Activated CD4-positive, CD25-positive, alpha-beta regulatory T cell treated with anti-CD3 and anti-CD28 coated beads, Interleukin-2, amount 50 U/mL, for 24 hours (primary cell): Measurements from ENCODE around the gene IGDCC3.

Experiments
- ATAC-seq, 2 donors: fragments of 150-1000 bp; cut with Tn5 transposase; one replicate each; pipeline ENCODE4 v1.10.0; 2021; ENCODE audit warnings: mild to moderate bottlenecking in 1 of 2, moderate library complexity in 1 of 2

The IGDCC3 gene

GRCh38 chr15:65338823-65339222 is 39.0 kb downstream of the IGDCC3 start:
- no peak for ATAC-seq

DNA sequence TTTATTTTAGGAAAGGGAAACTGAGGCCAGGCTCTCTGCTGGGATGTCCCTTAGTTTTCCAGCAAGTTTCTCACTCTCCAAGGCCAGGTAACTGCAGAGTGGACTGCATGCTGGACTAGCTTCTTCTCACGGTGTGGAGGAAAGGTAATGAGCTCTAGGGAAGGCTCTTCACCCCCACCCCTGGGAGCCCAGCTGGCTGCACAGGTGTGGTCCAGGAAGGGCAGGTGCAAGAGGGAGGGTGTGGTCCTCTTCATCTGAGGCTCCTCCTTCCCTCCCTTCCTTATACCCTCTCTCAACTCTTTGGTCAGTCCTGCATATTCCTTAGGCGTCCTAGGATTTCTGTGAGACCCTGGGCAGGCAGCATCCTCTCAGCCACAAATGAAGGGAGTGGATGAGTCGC is 39.4 kb downstream of the IGDCC3 start:
- no peak for ATAC-seq

DNA sequence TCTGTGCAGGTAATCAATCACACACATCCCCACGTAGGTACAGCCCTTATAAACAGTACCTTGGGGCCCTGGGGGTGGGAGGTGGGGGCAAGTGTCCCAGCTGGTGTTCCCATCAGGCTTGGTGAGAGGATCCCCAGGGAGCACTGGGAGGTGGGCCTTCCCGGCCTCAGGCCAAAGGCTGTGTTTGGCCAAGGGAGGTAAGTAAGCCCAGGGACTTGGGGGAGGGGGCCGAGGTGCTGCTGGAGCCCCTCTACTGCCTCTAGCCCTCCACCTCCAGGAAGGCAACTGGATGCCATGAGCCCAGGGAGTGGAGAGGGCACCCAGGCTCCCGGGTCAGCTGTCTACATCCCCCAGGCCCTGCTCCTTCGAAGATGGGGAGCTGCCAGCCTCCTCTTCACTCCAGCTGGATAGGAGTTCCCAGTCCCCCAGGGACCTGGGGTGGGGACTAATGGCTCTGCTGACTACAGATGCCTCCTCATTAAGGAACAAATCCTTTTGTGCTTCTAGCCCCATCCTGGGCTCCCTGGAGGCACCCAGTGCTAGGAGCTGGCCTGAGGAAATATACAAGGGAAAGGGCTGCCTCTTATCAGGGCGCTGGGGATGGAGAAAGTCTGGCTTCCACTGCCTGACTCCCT is 40.2 kb downstream of the IGDCC3 start:
- ATAC-seq: no peak

GRCh38 chr15:65336493-65337435 is 41.0 kb downstream of the IGDCC3 start:
- ATAC-seq: no peak

GRCh38 chr15:65335278-65336055 is 42.3 kb downstream of the IGDCC3 start:
- no peak for ATAC-seq

DNA sequence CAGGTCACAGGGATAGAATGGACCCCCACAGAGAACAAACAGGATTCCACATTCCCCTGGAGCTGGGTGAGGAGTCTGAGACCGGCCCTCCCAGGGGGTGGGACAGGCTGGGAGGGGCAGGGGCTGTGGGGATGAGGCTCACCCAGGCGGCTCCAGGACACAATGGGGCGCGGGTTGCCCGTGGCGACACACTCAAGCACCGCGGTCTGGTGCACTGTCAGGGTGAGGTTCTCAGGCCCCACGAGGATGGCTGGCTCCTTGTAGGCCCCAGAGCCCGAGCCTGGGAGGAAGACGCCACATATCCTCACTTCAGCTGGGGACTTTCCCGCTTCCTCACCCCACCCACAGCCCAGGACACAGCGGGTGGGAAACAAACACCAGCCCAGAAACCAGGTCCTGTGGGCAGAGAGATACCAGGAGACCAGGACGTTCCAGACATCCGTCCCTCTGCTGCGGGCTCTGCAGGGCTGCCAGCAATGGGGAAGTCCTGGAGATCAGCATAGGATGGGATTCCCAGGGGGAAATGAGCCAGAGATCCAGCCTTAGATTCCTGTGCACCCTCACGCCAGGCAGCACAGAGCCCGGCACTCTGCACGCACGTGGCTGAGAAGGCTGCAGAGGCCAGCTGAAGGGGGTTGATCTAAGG is 43.1 kb downstream of the IGDCC3 start:
- ATAC-seq: no peak

DNA sequence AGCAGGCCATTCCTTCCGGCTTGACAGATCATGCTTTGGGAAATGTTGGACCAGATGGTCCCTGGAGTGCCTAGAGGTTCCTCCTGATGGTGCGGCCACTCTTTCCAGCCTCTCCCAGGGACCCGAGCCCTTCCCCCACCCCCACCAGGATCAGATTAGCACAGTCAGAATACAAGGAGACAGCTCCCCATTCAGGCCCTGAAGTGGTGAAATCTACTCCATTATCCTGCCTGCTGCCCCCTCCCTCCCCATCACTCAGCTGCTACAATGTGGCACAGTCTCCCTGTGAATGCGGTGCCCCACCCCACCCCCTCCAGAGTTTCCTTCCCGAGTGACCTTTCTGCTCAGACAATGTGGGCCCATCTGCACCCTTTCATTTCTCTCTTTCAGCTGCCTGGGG is 43.9 kb downstream of the IGDCC3 start:
- ATAC-seq: no peak

DNA sequence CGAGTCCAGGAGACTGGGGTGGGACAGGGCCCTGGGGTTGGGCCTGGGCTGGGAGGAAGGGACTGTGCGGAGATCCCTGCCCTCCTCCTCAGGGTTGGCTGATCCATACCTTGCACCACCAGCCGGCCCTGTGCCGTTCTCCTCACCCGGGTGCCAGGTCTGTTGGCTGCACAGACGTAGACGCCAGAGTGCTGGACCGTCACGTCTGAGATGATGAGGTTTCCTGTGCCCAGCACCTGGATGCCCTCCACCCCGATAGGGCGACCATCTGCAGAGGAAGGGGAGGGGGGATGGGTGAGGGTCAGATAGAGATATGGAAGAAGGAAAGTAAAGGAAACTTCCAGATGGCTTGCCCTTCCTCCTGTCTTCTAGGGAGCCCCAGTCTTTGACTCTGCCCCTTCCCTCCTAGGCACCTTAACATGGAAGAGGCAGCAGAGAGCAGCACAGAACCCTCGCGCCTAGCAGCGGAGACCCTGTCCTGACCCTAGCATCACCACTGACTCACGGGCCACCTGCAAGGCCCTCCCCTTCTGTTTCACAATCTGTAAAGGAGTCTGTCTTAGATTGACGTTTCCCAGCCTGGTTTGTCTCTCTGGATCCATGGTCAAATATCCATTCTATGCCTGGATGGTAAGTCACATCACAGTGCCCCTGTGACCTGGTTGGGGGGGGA is 44.5 kb downstream of the IGDCC3 start:
- no peak for ATAC-seq

GRCh38 chr15:65332391-65333147 is 45.2 kb downstream of the IGDCC3 start:
- ATAC-seq: no peak

- ATAC-seq: no peak
Measured at GRCh38 chr15:65331811-65332210, 46.0 kb downstream of the IGDCC3 start.

- no peak for ATAC-seq
Measured at GRCh38 chr15:65330934-65331645, 46.7 kb downstream of the IGDCC3 start.

GRCh38 chr15:65329984-65330735 is 47.6 kb downstream of the IGDCC3 start:
- ATAC-seq: no peak

GRCh38 chr15:65329288-65329983 is 48.4 kb downstream of the IGDCC3 start:
- no peak for ATAC-seq

DNA sequence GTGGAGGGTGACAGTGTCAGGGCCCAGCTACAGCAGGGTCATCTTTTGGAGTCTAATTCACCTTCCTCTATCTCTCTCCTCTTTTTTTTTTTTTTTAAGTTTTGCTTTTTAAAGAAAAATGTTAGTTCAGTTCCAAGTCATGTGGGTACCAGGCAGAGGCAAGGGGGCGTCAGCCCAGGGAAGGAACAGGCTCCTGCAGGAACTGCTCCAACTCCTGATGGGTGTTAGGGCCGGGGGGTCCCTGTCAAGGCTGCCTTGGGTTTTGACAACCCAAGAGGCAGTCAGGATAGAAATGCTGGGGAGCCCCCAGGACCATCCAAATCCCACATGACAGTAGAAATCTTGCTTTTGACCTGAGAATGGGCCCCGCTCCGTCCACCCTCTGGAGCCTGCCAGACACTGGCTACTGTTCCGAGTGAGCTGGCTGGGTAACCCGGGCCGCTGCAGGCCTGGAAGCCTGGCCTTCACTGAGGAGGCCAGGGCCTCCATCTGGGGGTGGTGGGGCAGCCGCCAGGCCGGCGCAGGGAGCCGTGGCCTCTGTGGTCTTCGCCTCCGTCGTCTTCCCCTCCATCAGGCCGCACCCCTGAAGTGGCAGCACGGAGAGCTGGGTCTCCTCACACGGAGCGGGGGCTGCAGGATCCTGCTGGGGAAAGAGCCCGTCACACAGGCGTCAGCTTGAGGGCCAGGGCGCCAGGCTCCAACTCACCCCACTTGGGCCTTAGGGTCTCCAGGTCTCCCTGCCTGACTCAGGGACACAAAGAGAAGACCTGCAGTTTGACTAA is 49.1 kb downstream of the IGDCC3 start:
- no peak for ATAC-seq

- no peak for ATAC-seq
Measured at GRCh38 chr15:65327651-65328393, 50.0 kb downstream of the IGDCC3 start.

DNA sequence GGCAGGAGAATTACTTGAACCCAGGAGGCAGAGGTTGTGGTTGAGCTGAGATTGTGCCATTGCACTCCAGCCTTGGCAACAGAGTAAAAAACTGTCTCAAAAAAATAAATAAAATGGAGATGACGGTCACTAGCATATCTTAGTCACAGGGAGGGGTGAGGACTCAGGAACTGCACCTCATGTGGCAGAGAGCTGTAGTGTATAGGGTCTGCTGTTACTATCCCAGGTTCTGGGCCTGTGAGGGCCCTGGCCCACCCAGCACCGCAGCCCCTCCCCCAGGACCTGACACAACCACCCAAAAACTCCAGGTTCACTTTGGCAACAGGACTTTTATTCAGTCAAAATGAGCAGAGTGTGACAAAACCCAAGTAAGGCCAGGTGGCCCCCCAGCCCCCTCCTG is 51.0 kb downstream of the IGDCC3 start:
- no peak for ATAC-seq

DNA sequence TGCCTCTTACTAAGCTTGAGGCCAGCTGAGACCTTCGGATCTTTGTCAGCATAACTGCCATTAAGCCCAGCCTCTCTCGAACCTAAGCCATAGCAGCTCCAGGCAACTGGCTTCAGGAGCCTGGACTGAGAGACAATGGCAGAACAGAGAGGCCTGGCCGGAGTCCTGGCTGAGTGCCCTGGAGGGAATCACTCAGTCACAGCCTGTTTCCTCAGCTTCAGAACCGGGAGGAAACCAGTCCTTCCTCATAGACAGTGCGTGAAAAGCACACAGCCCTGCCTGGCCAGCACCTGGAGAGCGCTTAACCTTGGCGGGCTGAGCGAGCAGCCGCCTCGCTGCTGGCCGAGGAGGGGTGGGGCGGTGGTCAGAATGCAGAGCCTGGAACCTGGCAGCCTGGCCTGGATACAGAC is 51.7 kb downstream of the IGDCC3 start:
- ATAC-seq: no peak

- no peak for ATAC-seq
Measured at GRCh38 chr15:65323071-65323511, 54.7 kb downstream of the IGDCC3 start.
